Pons (tissue), 1 donor: ENCODE results near the gene ARL5A.
"Not testable (repeated sequence)": the region's sequence is repeated elsewhere in the genome, so short reads cannot be mapped to it uniquely, and the experiment has no call there.

Source experiments
- DNase-seq: peaks from one replicate; pipeline ENCODE4 v3.0.0-alpha.2; 2016; ENCODE audit warnings: low spot score

The ARL5A gene, protein sequence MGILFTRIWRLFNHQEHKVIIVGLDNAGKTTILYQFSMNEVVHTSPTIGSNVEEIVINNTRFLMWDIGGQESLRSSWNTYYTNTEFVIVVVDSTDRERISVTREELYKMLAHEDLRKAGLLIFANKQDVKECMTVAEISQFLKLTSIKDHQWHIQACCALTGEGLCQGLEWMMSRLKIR

DNA sequence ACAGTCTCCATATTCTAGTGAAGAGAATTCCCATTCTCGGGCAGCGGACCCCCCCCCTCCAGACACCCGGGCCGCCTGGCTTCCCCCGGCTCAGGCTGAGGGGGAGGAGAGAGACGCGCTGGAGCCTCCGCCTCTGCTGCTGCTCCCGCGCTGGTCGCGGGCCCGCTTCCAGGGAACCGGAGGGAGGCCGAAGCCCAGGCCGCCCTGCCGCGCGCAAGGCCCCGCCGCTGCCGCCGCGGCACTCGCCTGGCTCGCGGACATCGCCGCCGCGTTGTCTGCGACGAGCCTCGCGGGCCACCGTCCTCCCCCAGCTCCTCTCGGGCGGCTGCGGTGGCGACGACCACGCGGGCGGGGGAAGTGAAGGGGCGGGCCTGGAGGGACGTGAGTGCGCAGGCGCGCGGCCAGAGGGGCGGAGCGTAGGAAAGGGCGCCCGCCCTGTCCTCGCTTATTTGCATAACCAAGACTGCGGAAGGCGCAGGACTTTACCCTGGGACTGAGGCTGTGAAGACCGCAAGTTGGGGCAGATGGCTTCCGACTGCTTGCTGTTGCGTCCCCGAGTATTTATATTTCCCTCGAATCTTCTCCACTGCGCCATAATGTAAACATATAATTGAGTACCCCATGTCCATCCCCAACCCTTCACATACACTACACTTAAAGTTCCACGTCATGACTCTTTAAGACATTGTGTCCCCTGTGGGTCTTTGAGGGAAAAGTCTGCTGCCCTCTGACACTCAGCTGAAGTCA lies at the start of gene ARL5A:
Gene ARL5A (minus strand): TSS at position 279 of the 747 bp plus-strand sequence. CDS start 245 bp downstream, at position 34.
- DNase-seq = peak; percentile 95

GRCh38 chr2:151875631-151876030 lies 47.4 kb upstream of the ARL5A start:
- not testable (repeated sequence) for DNase-seq

- DNase-seq = no peak
Observed at GRCh38 chr2:151872463-151872862, 44.2 kb upstream of the ARL5A start.

GRCh38 chr2:151869291-151869690 lies 41.1 kb upstream of the ARL5A start:
- peak; percentile 40 for DNase-seq

GRCh38 chr2:151862700-151863099 lies 34.5 kb upstream of the ARL5A start:
- DNase-seq = no peak

- DNase-seq = no peak
Observed at GRCh38 chr2:151861174-151861573, 33.0 kb upstream of the ARL5A start.

- DNase-seq = no peak
Observed at GRCh38 chr2:151860613-151861146, 32.5 kb upstream of the ARL5A start.

GRCh38 chr2:151860210-151860609 lies 32.0 kb upstream of the ARL5A start:
- DNase-seq = no peak

GRCh38 chr2:151857650-151858049 lies 29.4 kb upstream of the ARL5A start:
- DNase-seq = no peak

DNA sequence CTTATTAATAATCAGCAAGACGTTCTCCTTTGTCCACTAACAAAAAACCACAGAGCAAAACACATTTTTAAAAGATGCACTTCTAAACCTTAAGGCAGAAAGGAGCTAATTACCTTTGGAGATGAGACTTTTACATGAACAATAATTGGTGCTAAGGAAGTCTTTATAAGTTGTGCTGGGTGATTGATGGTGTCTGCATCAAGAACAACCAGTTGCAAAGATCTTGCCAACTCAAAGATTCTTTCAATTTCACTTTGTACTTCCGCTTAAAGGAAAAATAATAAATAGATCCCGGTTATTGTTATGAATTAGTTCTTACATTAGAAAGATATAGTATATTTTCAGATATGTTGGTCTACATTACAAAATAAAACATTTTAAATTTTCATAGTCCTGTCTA lies 26.9 kb upstream of the ARL5A start:
- DNase-seq = no peak

GRCh38 chr2:151853070-151853758 lies 25.0 kb upstream of the ARL5A start:
- DNase-seq = no peak

DNA sequence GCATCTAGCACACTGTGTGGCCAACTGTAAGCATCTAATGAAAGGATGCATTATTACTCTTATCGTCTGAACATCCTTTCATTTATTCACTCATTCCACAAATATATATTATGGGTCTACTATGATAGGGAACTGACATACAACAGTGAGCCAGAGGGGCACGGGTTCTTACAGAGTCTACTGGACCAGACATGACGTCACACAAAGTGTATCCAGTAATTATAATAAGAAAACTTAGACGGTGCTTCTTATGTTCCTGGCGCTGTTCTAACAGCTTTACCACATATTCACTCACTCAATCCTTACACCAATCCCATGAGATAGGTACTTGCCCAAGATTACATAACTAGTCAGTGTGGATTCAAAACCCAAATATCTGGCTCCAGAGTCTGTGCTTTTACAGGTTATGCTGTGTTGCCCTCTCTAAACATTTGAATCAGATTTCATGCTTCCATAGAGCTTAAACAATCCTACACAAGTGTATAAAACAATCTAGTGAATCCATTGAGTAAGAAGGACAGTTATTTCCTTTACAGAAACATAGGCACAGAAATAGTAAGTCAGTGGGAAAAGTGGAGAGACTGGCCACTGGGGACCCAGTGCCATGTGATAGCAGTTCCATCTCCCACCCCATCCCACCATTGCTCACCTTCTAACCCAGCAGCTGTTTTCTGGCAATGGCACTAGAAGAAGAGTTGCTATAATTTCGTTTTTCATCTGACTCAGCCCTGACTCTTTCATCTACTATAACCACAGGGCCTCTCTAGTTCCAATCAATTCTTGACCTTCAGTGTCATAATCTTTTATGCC lies 24.2 kb upstream of the ARL5A start:
- no peak for DNase-seq

DNA sequence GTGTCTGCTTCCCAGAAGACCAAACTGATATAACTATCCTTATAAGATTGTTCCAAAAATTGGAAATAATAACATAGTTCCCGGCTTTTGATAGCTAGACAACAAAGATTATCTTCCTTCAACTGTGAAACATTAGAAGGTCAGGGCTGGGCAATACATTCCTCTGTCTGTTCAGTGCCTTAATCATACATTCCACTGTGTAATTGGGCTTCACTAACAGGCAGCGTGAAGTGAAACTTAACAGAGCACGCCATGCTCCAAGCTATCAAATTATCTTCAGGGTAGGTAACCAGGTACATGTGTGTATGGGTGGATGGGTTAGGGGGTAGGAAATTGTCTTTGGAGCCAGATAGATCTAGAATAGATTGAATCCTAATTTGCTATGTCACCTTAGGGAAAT lies 23.5 kb upstream of the ARL5A start:
- DNase-seq = no peak

DNA sequence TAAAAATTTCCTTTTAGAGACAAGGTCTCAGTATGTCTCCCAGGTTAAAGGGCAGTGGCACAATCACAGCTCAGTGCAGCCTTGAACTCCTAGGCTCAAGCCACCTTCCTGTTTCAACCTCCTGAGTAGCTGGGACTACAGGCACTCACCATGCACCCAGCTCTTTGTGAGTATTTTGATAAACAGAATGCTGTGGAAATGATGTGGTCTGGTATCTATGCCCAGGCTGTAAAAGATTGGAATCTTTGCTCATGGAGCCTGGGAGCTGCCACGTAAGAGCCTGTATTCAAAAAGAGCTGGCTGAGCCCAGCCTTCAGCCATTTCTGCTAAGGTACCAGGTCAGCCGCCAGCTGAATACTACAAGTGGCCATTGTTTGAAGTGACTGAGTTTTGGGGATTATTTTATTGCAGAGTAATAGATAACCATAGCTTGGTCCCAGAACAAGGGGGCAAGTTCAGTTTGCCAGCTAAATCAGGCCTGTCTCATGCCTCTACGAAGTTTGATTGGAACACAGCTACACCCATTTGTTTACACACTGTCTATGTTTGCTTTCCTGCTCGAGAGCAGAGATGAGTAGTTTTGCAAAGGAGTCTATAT lies 21.3 kb upstream of the ARL5A start:
- no peak for DNase-seq

GRCh38 chr2:151845884-151846283 lies 17.7 kb upstream of the ARL5A start:
- DNase-seq = no peak

- no peak for DNase-seq
Observed at GRCh38 chr2:151845481-151845880, 17.3 kb upstream of the ARL5A start.

DNA sequence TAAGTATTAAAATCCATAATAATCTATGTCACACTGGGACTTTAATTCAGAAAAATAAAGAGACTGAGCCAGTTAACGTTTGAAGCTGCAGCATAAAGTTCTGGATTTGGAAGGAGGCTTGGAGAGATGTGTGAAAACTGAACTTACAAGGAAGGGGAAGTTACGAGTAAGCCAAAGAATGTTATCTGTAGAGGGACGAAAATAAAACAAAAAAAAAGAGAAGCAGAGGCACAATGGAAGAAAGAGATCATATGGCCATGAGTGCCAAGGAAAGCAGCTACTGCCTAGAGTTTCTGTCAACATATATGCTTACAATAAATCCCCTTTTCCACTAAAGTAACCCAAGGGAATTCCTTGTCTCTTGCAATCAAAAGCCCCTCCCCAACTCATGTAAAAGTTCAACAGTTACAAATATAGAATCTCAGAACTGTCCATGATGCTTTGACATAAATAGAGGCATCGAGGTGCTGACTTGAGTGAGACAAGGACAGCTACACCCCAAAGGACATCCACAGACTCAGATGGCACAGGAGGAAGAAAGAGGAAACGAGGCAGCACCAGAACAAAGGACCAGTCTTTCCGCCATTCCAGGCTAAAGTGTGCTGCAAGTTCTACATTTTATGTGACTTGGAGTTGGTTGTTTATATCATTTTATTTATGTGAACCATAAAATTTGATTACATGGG lies 16.1 kb upstream of the ARL5A start:
- DNase-seq = peak; percentile 70

DNA sequence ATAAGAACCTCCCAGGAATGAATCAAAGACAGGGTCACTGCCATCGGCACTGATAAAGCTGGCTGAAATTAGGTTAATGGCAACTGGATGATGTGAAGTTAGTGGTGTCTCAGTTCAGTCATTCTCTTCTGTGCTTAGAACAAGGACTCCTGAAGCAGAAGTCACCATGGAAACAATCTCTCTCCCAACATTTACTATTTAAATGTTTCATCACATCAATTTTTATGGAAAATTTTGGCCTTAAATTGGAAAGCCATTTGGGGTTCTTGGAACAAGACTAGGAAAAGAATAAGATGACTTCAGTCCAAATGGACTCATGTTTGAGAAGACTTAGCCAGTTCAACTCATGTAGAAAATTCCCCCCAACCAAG lies 15.5 kb upstream of the ARL5A start:
- no peak for DNase-seq

GRCh38 chr2:151842830-151843690 lies 14.8 kb upstream of the ARL5A start:
- no peak for DNase-seq

GRCh38 chr2:151841047-151841424 lies 12.8 kb upstream of the ARL5A start:
- DNase-seq = no peak
